ENCODE measurements around the gene RPP30.

The RPP30 gene

DNA sequence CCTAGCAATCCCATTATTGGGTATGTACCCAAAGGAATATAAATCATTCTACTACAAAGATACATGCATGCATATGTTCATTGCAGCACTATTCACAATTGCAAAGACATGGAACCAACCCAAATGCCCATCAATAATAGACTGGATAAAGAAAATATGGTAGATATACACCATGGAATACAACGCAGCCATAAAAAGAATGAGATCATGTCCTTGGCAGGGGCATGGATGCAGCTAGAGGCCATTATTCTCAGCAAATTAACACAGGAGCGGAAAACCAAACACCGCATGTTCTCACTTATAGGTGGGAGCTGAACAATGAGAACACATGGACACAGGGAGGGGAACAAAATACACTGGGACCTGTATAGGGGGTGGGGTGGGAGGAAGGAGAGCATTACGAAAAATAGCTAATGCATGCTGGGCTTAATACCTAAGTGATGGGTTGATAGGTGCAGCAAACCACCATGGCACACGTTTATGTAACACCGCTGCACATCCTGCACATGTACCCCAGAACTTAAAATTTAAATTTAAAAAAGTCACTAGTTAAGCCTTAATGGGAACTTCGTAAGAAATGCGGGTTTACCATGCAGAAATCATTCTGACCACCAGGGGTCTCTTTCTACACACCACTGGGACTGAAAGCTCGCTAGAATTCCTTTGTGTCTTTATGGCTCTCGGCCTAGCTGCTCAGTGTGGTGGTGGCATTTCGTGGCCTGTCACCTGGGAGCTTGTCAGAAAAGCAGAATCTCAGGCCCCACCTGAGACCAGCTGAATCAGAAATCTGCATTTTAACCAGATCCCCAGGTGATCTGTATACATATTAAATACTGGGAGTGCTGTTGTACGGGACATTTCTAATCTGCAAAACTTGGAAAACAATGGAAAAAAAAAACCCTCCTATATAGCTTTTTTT is 39.6 kb downstream of the RPP30 start:
- Mint-ChIP-seq H3K9me3 (peaks cover 7% of the 10 kb centered on the region), H3K36me3 (ENCODE audit: low read depth) (peaks cover 29% of the 10 kb centered on the region), H3K27me3 (ENCODE audit: low read depth, poor library complexity) (no peaks in the 10 kb centered on the region), H3K4me3 (no peak overlapping the region), H3K4me1 (peaks cover 11% of the 10 kb centered on the region), H3K27ac (no peak overlapping the region)
- TF ChIP-seq, protein P1, sequence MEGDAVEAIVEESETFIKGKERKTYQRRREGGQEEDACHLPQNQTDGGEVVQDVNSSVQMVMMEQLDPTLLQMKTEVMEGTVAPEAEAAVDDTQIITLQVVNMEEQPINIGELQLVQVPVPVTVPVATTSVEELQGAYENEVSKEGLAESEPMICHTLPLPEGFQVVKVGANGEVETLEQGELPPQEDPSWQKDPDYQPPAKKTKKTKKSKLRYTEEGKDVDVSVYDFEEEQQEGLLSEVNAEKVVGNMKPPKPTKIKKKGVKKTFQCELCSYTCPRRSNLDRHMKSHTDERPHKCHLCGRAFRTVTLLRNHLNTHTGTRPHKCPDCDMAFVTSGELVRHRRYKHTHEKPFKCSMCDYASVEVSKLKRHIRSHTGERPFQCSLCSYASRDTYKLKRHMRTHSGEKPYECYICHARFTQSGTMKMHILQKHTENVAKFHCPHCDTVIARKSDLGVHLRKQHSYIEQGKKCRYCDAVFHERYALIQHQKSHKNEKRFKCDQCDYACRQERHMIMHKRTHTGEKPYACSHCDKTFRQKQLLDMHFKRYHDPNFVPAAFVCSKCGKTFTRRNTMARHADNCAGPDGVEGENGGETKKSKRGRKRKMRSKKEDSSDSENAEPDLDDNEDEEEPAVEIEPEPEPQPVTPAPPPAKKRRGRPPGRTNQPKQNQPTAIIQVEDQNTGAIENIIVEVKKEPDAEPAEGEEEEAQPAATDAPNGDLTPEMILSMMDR (IDR thresholded peaks at IDR 0.05): peak; percentile 82
- DNase-seq: peak; percentile 59

DNA sequence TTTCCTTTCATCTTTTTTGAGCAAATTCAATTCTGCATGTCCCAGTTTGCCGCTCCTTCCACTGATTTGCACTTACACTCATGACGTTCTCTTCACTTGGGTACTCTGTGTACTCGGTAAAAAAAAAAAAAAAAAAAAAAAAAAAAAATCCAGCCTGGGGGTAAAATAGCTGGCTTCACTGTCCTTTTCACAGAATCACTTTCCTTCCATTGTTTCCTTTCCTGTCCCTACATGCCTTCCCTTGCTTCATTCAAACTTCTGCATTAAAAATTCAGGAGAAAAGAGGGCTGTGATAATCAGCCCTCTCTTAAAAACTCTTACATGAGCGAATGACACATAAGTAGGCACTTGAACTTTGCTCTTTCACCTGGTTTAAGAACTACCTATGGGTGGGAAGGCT is 40.4 kb downstream of the RPP30 start:
- TF ChIP-seq, protein P1 (IDR thresholded peaks at IDR 0.05): no peak
- no peak for DNase-seq
- Mint-ChIP-seq H3K27ac (no peak overlapping the region), H3K36me3 (ENCODE audit: low read depth) (peaks cover 22% of the 10 kb centered on the region), H3K4me1 (peaks cover 11% of the 10 kb centered on the region), H3K4me3 (no peak overlapping the region), H3K9me3 (peaks cover 7% of the 10 kb centered on the region), H3K27me3 (ENCODE audit: low read depth, poor library complexity) (peaks cover 4% of the 10 kb centered on the region)

DNA sequence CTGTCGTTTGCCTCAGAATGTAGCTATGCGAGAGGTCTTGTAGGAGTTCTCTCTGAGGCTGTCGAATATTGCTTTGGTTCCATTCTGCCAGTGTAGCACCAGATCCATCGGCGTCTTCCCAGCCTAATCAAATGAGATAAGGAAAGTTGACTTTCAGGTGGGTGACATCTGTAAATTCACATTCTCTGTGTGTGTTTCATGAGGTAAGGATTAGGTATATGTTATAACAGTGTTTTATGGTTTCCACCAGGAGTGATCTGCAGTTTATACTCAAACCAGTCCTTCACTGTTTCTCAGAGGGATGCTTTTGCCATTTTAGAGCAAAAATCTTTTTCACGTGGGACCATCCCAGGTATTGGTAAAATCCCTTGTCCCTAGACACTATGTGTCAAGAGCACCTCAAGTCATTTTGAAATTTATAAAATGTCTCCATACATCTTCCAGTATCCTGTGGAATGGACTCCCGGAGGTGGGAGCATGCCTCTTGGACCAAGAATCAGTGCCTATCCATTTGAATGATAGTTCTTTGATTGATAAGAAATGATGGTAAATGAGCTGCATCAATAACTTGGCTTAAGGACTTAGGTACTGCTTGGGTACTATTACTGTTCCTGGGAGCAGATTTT is 41.2 kb downstream of the RPP30 start:
- peaks cover 4% of the 10 kb centered on the region for H3K27me3 Mint-ChIP-seq (ENCODE audit: low read depth, poor library complexity)
- H3K27ac Mint-ChIP-seq: no peak overlapping the region
- H3K9me3 Mint-ChIP-seq: peaks cover 7% of the 10 kb centered on the region
- no peak overlapping the region for H3K4me3 Mint-ChIP-seq
- TF ChIP-seq, protein P1 (IDR thresholded peaks at IDR 0.05): no peak
- peaks cover 16% of the 10 kb centered on the region for H3K36me3 Mint-ChIP-seq (ENCODE audit: low read depth)
- peaks cover 11% of the 10 kb centered on the region for H3K4me1 Mint-ChIP-seq
- no peak for DNase-seq

DNA sequence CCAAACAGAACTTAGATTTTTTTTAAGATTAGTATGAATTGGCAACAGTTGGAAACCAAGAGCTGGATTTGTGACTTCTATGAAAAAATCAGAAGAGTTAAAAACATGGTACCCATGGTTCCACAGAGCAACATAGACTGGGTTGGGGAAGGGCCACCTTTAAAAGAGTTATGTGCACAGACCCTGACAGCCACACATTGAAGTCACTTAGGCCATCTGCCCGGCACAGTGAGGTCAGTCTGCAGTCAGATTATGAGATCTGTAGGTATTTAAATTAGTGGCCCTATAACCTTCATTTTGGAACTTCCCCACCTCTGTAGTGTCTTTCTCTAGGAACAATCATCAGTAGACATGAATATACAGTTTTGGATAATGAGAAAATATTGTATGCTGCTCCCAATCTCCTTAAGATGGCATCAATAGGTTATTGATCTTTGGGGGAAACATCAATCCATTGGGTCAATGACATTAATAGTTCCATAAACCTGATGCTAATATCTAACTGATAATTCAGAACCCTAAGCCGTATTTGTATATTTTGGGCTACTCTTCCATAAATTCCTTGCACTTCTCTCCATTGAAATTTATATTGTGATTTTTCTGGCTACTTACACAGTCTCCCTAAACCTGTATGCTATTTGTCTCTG is 42.1 kb downstream of the RPP30 start:
- H3K4me1 Mint-ChIP-seq: peaks cover 11% of the 10 kb centered on the region
- TF ChIP-seq, protein P1 (IDR thresholded peaks at IDR 0.05): no peak
- peaks cover 4% of the 10 kb centered on the region for H3K27me3 Mint-ChIP-seq (ENCODE audit: low read depth, poor library complexity)
- no peak for DNase-seq
- no peak overlapping the region for H3K4me3 Mint-ChIP-seq
- peaks cover 7% of the 10 kb centered on the region for H3K9me3 Mint-ChIP-seq
- H3K36me3 Mint-ChIP-seq (ENCODE audit: low read depth): peaks cover 7% of the 10 kb centered on the region
- H3K27ac Mint-ChIP-seq: no peak overlapping the region

DNA sequence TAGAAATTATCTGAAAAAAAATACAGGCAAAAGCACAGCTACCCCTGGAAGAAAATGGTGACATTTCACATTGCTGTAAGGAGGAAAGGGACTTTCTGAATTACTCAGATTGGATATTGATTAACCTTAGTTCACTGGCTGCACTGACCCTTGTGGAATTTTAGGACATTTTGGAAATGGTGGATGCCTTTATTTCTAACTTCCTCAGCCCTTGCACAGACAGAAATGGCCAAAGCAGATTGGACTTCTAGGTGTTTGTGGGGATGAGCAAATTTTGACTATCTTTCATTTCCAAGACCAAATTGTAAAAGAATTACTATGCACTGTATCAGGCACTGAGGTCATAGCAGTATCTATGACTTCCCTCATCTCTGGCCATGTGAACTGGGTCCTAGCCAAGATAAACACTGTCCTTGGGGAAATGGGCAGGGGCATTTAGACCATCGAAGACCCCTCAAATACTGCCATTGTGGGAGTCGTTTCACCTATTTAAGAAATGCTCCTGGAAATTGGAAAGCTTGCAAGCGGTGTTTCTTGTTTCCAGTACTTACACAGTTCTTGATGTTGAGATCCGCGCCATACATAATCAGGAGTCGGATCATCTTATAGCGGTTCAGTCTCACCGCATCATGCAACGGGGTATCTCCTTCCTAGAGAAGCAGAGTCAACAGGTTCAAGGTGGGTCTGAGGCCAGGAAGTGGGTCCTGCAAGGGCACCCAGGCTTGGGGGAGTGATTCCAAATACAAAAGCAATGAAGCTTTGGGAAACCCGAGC is 43.4 kb downstream of the RPP30 start:
- Mint-ChIP-seq H3K4me1 (peaks cover 16% of the 10 kb centered on the region), H3K4me3 (no peak overlapping the region), H3K27me3 (ENCODE audit: low read depth, poor library complexity) (peaks cover 4% of the 10 kb centered on the region), H3K27ac (peak overlapping the region; percentile 18), H3K9me3 (peaks cover under 1% of the 10 kb centered on the region), H3K36me3 (ENCODE audit: low read depth) (no peaks in the 10 kb centered on the region)
- TF ChIP-seq, protein P1 (IDR thresholded peaks at IDR 0.05): no peak
- DNase-seq: no peak
